GM18498 (cell line): ENCODE results near the gene HMG20A.

ENCODE experiments used
- ATAC-seq: cut with Tn5 transposase; IDR thresholded peaks from one replicate; pipeline ENCODE4 v1.9.1; 2021; ENCODE audit warnings: mild to moderate bottlenecking, moderate library complexity; ENCODE audit not compliant: unreplicated experiment

HMG20A gene

GRCh38 chr15:77473328-77473727 lies 52.6 kb downstream of the HMG20A start:
- no peak for ATAC-seq

- ATAC-seq = no peak
Observed at GRCh38 chr15:77474310-77474988, 53.8 kb downstream of the HMG20A start.

- ATAC-seq = no peak
Observed at GRCh38 chr15:77475001-77475400, 54.3 kb downstream of the HMG20A start.

GRCh38 chr15:77475898-77476297 lies 55.2 kb downstream of the HMG20A start:
- no peak for ATAC-seq

GRCh38 chr15:77476995-77477394 lies 56.3 kb downstream of the HMG20A start:
- ATAC-seq = no peak

- no peak for ATAC-seq
Observed at GRCh38 chr15:77478051-77478450, 57.4 kb downstream of the HMG20A start.

GRCh38 chr15:77479015-77479414 lies 58.3 kb downstream of the HMG20A start:
- no peak for ATAC-seq

GRCh38 chr15:77480859-77481633 lies 60.4 kb downstream of the HMG20A start:
- ATAC-seq = no peak

GRCh38 chr15:77481670-77482069 lies 61.0 kb downstream of the HMG20A start:
- no peak for ATAC-seq

- no peak for ATAC-seq
Observed at GRCh38 chr15:77482570-77482969, 61.9 kb downstream of the HMG20A start.

GRCh38 chr15:77483425-77484140 lies 62.9 kb downstream of the HMG20A start:
- ATAC-seq = no peak

GRCh38 chr15:77484994-77485393 lies 64.3 kb downstream of the HMG20A start:
- no peak for ATAC-seq

- no peak for ATAC-seq
Observed at GRCh38 chr15:77486542-77487468, 66.1 kb downstream of the HMG20A start.

GRCh38 chr15:77487469-77487842 lies 66.8 kb downstream of the HMG20A start:
- no peak for ATAC-seq

- ATAC-seq = no peak
Observed at GRCh38 chr15:77487888-77488287, 67.2 kb downstream of the HMG20A start.

- no peak for ATAC-seq
Observed at GRCh38 chr15:77489647-77490046, 69.0 kb downstream of the HMG20A start.

GRCh38 chr15:77493324-77493907 lies 72.7 kb downstream of the HMG20A start:
- ATAC-seq = no peak

- no peak for ATAC-seq
Observed at GRCh38 chr15:77494073-77494867, 73.6 kb downstream of the HMG20A start.

- ATAC-seq = no peak
Observed at GRCh38 chr15:77494964-77495363, 74.3 kb downstream of the HMG20A start.
